IPS-20b (cell line): ENCODE measurements around the gene CADPS2.

Experiments used
- H3K27ac ChIP-seq: one replicate; pipeline ENCODE4 v1.5.1; 2013; ENCODE audit warnings: low read length
- H3K27me3 ChIP-seq: 2 replicates; pipeline ENCODE4 v1.6.1; 2013; ENCODE audit warnings: mild to moderate bottlenecking, low read length, inconsistent platforms; ENCODE audit not compliant: insufficient read depth
- H3K36me3 ChIP-seq: 2 replicates; pipeline ENCODE4 v1.6.1; 2013; ENCODE audit warnings: low read depth, mild to moderate bottlenecking, inconsistent platforms, low read length, moderate library complexity; ENCODE audit not compliant: insufficient read depth
- H3K4me1 ChIP-seq: 2 replicates; pipeline ENCODE4 v1.6.1; 2013; ENCODE audit warnings: mild to moderate bottlenecking, control low read depth, inconsistent platforms, low read length, moderate library complexity; ENCODE audit not compliant: insufficient read depth
- H3K4me3 ChIP-seq: 2 replicates; pipeline ENCODE4 v1.5.1; 2013; ENCODE audit warnings: mild to moderate bottlenecking, low read length, inconsistent platforms
- H3K9ac ChIP-seq: 2 replicates; pipeline ENCODE4 v1.6.1; 2013; ENCODE audit warnings: low read depth, mild to moderate bottlenecking, inconsistent platforms, low read length, moderate library complexity
- H3K9me3 ChIP-seq: 2 replicates; pipeline ENCODE4 v1.6.1; 2013; ENCODE audit warnings: mild to moderate bottlenecking, low read depth, low read length, inconsistent platforms; ENCODE audit not compliant: insufficient read depth

Gene CADPS2

DNA sequence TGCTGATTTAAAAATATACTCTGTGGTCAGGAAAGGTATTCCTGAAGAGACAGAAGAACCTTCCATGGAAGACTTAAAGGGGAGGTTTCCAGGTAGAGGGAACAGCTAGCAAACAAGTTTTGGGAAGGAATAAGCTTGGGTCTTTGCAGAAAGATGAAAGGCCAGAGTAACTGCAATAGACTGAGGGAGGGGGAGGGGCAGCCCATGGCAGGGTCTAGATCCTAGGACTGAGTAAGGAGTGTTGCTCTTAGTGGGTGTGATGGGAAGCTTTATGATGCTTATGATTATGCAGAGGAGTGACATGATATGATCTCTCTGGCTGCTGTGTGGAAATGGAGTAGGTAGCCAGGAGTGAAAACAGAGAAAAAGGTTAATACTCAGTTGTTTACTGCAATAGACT is 491.7 kb downstream of the CADPS2 start:
- Histone ChIP-seq H3K4me3 (no peak overlapping the region), H3K27me3 (no peaks in the 10 kb centered on the region), H3K27ac (no peak overlapping the region), H3K9ac (no peak overlapping the region), H3K36me3 (no peaks in the 10 kb centered on the region), H3K4me1 (peaks cover 4% of the 10 kb centered on the region; the same call in 1 of the 2 replicates), H3K9me3 (no peaks in the 10 kb centered on the region)

- no peaks in the 10 kb centered on the region for H3K9me3 ChIP-seq
- H3K36me3 ChIP-seq = no peaks in the 10 kb centered on the region
- no peak overlapping the region for H3K9ac ChIP-seq
- H3K4me1 ChIP-seq = peaks cover 11% of the 10 kb centered on the region; the same call in 1 of the 2 replicates
- H3K4me3 ChIP-seq = no peak overlapping the region
- H3K27ac ChIP-seq = no peak overlapping the region
- H3K27me3 ChIP-seq = no peaks in the 10 kb centered on the region
Observed at GRCh38 chr7:122384528-122384927, 501.7 kb downstream of the CADPS2 start.

- Histone ChIP-seq H3K36me3 (no peaks in the 10 kb centered on the region), H3K9me3 (no peaks in the 10 kb centered on the region), H3K9ac (no peak overlapping the region), H3K4me3 (no peak overlapping the region), H3K4me1 (peaks cover 15% of the 10 kb centered on the region; the same call in 1 of the 2 replicates), H3K27ac (no peak overlapping the region), H3K27me3 (no peaks in the 10 kb centered on the region)
Observed at GRCh38 chr7:122383934-122384333, 502.3 kb downstream of the CADPS2 start.

DNA sequence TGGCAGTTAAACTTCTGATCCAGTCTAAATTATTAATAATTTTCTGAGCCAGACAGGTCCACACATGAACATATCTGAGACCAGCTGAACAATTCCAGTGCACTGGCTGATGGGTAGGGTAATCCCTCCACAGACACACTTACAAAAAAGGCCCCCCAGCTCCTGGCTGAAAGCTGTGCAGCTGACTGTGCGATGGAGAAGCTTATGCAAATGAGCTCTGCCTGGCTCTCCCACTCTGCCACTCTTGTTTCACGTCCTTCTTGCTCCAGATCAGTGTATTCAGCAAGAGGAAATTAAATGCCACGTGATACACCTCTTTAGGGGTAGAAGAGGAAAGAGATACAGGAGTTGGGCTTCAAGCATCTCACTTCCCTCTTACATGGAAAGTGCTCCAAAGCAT is 505.3 kb downstream of the CADPS2 start:
- no peak overlapping the region for H3K27ac ChIP-seq
- no peak overlapping the region for H3K9ac ChIP-seq
- H3K27me3 ChIP-seq = no peaks in the 10 kb centered on the region
- peaks cover 21% of the 10 kb centered on the region; the same call in 1 of the 2 replicates for H3K4me1 ChIP-seq
- no peak overlapping the region for H3K4me3 ChIP-seq
- H3K36me3 ChIP-seq = no peaks in the 10 kb centered on the region
- no peaks in the 10 kb centered on the region for H3K9me3 ChIP-seq

DNA sequence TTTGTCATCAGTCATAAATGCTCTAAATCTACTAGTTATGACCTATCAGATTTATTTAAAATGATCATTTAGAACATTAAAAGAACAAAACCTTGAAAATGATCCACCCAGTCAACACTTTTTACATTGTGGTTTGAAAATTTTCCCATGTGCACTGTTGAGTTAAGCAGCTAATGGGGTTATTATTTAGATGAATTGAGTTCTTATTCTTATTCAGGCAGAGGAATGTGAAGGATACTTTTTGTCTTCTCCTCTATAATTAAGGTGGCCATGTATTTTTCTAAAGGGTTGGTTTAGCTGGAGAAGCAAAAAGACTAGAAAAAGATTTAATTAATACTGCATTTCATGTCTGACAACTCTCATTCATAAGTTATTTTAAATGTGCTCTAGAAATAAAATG is 506.8 kb downstream of the CADPS2 start:
- Histone ChIP-seq H3K27ac (no peak overlapping the region), H3K4me1 (peaks cover 21% of the 10 kb centered on the region; the same call in 1 of the 2 replicates), H3K4me3 (no peak overlapping the region), H3K9me3 (no peaks in the 10 kb centered on the region), H3K27me3 (no peaks in the 10 kb centered on the region), H3K9ac (no peak overlapping the region), H3K36me3 (no peaks in the 10 kb centered on the region)

DNA sequence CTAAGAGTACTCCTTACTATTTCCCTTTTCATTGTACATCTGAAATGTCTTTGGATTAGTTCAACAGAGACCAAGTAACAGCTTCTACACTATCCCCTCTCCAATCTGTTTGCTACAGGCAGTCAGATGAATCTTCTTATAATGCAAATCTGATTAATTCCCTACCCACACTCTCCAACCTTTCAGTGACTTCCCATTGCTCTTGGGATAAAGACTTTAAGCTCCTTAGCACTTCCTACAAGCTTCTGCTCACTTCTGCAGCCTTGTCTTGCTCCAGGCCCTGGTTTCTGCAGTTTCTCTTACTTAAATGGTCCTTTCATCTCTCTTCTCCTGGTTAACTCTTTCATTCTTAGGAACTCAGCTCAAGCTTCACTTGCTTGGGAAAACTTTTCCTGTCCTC is 516.5 kb downstream of the CADPS2 start:
- no peaks in the 10 kb centered on the region for H3K9me3 ChIP-seq
- no peaks in the 10 kb centered on the region for H3K36me3 ChIP-seq
- no peaks in the 10 kb centered on the region for H3K27me3 ChIP-seq
- peaks cover 9% of the 10 kb centered on the region; the same call in 1 of the 2 replicates for H3K4me1 ChIP-seq
- H3K27ac ChIP-seq = no peak overlapping the region
- H3K9ac ChIP-seq = no peak overlapping the region
- no peak overlapping the region for H3K4me3 ChIP-seq

GRCh38 chr7:122364761-122365280 is 521.4 kb downstream of the CADPS2 start:
- no peak overlapping the region for H3K27ac ChIP-seq
- no peaks in the 10 kb centered on the region for H3K27me3 ChIP-seq
- no peak overlapping the region for H3K9ac ChIP-seq
- no peaks in the 10 kb centered on the region for H3K36me3 ChIP-seq
- peaks cover 12% of the 10 kb centered on the region; the same call in 1 of the 2 replicates for H3K4me1 ChIP-seq
- H3K9me3 ChIP-seq = no peaks in the 10 kb centered on the region
- H3K4me3 ChIP-seq = no peak overlapping the region

GRCh38 chr7:122363144-122363543 is 523.1 kb downstream of the CADPS2 start:
- Histone ChIP-seq H3K27ac (no peak overlapping the region), H3K27me3 (no peaks in the 10 kb centered on the region), H3K36me3 (no peaks in the 10 kb centered on the region), H3K9me3 (no peaks in the 10 kb centered on the region), H3K4me3 (no peak overlapping the region), H3K9ac (no peak overlapping the region), H3K4me1 (peaks cover 8% of the 10 kb centered on the region; the same call in 1 of the 2 replicates)

- H3K27me3 ChIP-seq = no peaks in the 10 kb centered on the region
- no peak overlapping the region for H3K9ac ChIP-seq
- no peak overlapping the region for H3K27ac ChIP-seq
- no peaks in the 10 kb centered on the region for H3K9me3 ChIP-seq
- H3K4me3 ChIP-seq = no peak overlapping the region
- peaks cover 8% of the 10 kb centered on the region; the same call in 1 of the 2 replicates for H3K4me1 ChIP-seq
- H3K36me3 ChIP-seq = no peaks in the 10 kb centered on the region
Observed at GRCh38 chr7:122362473-122362872, 523.8 kb downstream of the CADPS2 start.

DNA sequence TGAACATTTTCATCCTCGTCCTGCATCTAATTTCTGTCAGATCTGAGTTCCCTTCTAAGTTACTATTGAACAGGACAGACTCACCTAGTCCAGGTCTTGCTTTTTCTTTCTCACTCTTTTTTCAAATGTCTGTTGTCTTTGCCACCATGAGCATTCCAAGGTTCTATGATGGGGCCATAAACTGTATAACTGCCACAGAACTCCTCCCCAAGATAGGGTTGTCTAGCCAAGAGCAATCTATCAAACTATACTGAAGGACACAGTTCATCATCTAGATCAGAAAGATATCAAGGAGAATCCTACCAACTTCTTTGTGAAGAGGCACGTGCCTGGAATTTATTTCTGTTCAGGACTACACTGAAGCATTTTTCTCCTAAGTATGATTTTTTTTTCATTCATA is 531.6 kb downstream of the CADPS2 start:
- no peaks in the 10 kb centered on the region for H3K36me3 ChIP-seq
- peaks cover 4% of the 10 kb centered on the region; the same call in 1 of the 2 replicates for H3K4me1 ChIP-seq
- no peaks in the 10 kb centered on the region for H3K27me3 ChIP-seq
- H3K4me3 ChIP-seq = no peak overlapping the region
- H3K27ac ChIP-seq = no peak overlapping the region
- no peak overlapping the region for H3K9ac ChIP-seq
- no peaks in the 10 kb centered on the region for H3K9me3 ChIP-seq

- no peak overlapping the region for H3K27ac ChIP-seq
Observed at GRCh38 chr7:122352454-122352853, 533.8 kb downstream of the CADPS2 start.

GRCh38 chr7:122350701-122351100 is 535.6 kb downstream of the CADPS2 start:
- Histone ChIP-seq H3K27ac (no peak overlapping the region), H3K36me3 (no peaks in the 10 kb centered on the region), H3K27me3 (no peaks in the 10 kb centered on the region), H3K4me3 (no peak overlapping the region), H3K9me3 (no peaks in the 10 kb centered on the region), H3K9ac (no peak overlapping the region), H3K4me1 (peaks cover 8% of the 10 kb centered on the region; the same call in 1 of the 2 replicates)

More at GRCh38 chr7:122352454-122352853, 533.8 kb downstream of the CADPS2 start:
- H3K9ac ChIP-seq = no peak overlapping the region
- no peak overlapping the region for H3K4me3 ChIP-seq
- no peaks in the 10 kb centered on the region for H3K27me3 ChIP-seq
- H3K9me3 ChIP-seq = no peaks in the 10 kb centered on the region
- H3K36me3 ChIP-seq = no peaks in the 10 kb centered on the region
- peaks cover 8% of the 10 kb centered on the region; the same call in 1 of the 2 replicates for H3K4me1 ChIP-seq
